NCI-H1694 (cell line): ENCODE data around the gene ABI3BP.
A peak's percentile ranks its signal among the peaks of the same experiment; 100 is the strongest.

Source experiments
- DNase-seq: peaks from one replicate; lab custom pipeline; 2025; lab: John Stamatoyannopoulos, UW

ABI3BP gene

DNA sequence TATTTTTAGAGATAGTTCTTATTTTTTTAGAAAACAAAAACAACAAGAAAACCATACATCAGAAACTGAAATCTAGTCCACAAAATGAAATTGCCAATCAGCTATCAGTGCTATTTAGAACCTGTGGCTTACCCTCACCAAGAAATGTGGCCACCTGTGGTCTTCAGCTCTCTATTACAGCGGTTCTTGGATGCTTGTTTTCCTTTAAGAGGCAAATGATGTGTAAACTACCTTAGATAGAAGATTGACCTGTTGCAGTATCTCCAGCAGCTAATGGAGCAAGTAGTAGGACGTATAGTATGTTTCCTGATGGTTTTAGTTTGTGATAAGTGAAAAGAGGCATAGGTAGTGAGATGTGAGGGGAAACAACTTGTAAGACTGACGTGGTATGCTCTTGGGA, 262.7 kb downstream of the ABI3BP start:
- no peak for DNase-seq

DNA sequence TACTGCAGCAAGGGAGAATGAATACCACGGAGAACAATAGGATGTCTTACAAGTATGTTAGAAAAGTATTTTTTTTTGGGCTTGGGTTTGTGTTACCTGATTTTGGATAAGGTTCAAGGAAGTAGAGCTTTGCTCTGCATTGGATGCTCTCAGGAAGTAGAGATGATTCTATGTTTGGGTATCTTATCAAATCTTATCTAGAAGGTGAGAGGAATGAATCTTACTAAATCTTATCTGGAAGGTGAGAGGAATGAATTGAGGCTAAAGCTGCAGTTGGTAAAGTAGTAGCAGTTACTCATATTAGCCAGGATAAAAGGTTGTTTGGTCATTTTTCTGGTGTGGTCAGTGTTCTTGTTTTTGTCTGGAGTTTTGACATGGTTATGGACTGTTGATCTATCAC, 266.5 kb downstream of the ABI3BP start:
- DNase-seq, result no peak

DNA sequence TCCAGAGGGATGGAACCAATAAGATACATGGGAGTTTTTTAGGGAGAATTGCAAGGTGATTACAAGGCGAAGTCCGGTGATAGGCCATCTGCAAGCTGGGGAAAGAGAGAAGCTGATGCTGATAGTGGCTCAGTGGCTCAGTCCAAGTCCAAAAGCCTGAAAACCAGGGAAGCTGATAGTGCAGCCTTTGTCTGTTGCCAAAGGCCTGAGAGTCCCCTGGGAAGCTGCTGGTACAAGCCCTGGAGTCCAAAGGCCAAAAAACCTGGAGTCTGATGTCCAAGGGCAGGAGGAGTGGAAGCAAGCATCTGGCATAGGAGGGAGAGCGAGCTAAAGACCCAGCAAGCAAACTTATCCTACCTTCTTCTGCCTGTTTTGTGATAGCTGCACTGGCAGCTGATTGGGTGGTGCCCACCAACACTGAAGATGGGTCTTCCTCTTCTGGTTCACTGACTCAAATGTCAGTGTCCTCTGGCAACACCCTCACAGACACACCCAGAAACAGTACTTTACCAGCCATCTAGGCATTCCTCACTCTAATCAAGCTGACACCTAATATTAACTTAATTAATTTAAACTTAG, 267.2 kb downstream of the ABI3BP start:
- DNase-seq, result no peak

DNA sequence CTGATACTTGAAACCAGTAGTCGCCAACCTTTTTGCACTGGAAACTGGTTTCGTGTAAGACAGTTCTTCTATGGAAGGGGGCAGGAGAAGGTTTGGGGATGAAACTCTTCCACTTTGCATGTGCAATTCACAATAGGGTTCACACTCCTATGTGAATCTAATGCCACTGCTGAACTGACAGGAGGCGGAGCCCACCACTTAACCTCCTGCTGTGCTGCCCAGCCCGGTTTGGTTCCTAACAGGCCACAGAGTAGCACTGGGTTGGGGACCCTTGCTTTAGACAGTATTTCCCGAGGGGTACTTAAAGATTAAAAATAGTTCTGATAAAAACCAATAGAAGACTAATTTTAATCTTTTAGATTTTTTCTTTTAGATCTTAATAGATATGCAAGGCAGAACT, 272.8 kb downstream of the ABI3BP start:
- DNase-seq, result no peak

DNA sequence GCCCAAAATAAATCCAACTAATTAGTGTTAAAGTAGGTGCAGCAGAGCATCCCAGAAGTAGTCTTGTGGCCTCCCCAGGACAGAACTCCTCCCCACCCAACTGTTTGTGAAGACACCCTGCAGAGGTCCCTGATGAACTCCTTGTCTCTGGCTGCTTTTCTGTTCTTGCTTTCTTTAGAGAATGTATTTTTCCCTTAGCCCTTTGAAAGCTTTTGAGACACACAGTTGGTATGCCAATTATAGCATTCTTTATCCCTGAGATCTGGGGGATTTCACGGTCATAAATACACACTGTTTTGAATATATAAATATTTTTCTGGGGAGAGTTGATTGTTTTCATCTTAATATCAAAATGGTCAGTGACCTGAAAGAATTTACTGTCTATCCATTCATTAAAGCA, 274.1 kb downstream of the ABI3BP start:
- no peak for DNase-seq

DNA sequence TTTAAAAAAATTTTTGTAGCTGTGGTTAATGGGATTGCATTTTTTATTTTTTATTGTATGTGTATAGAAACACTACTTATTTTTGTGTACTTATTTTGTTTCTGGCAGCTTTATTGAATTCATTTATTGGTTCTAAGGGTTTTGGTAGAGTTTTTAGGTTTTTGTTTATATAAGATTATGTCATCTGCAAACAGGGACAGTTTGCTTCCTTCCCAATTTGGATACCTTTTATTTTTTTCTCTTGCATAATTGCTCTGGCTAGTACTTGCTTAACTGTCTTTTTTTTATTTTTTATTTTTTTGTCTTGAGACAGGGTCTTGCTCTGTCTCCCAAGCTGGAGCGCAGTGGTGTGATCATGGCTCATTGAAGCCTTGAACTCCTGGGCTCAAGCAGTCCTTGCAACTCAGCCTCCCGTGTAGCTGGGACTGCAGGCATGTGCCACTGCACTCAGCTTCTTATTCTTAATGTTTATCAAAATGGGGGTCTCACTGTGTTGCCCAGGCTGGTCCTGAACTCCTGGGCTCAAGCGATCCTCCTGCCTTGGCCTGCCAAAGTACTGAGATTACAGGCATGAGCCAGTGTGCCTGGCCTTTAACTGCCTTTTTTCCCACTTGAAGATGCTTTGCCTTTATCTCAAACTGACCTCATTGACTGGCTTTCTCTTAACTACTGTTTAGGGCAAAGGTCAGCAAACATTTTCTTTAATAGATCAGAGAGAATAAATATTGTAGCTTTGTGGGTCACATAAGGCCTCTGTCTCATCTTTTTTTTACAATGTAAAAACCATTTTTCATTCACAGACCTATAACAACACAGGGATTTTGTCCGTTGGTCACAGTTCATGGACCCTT, 275.4 kb downstream of the ABI3BP start:
- DNase-seq, result no peak

DNA sequence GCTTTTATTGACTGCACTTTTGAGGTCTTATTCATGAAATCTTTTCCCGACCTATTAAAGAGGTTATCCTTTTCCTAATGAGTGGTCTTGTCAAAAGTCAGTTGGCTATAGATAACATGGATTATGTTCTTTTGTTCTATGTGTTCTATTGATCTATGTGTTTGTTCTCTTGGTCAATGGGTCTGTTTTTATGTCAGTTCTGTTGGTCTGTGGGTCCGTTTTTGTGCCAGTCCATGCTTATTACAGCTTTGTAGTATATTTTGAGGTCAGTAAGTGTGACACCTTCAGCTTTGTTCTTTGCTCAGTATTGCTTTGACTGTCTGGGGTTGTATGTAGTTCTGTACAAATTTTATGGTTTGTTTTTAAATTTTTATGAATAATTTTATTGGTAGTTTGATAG, 276.2 kb downstream of the ABI3BP start:
- no peak for DNase-seq

DNA sequence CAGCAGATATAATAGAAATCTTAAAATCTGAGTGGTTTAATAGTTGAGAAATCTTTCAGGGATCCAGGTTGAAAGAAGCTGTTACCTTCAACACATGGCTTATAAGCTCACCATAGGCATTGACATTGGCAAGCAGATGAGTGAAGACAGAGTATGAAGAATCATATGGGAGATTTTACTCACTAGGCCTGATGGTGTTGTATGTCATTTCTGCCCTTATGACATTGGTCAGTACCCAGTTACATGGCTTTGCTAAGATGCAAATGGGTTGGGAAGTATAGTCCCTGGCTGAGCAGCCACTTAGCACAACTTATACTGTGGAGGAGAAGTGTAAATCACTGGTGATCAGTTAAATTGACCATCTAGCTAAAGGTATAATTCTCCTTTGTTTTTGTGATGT, 278.0 kb downstream of the ABI3BP start:
- no peak for DNase-seq

DNA sequence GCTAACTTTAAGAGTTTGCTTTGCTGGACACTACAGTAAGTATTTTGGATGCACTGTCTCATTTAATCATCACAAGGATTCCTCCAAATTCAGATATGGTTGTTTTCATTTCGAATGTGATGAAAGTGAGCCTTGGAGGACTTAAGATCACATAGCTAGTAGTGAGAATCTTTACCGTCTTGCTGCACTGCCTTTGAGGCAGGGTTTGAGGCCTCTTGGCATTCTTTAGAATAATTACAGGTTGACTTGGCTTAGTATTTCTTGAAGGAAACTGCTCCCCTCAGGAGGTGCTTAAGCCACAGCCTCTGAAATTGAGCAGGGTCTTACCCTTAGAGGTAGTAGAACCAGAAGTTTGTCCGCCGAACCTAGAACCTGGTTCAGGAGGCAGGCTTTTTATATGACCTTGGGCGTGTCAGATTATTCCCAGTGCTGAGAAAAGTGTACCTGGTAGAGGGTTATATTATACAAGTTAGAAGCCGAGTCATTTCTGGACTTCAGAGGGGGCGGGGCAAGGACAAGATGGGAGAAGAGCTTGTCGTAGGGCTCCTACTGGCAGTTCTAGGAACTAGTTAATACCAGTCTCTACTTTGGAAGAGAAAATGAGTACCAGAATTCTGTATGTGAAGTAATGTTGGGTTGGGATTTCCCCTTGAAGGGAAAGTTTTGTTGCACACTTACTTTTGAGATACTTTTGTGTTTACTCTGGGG, 282.8 kb downstream of the ABI3BP start:
- no peak for DNase-seq

DNA sequence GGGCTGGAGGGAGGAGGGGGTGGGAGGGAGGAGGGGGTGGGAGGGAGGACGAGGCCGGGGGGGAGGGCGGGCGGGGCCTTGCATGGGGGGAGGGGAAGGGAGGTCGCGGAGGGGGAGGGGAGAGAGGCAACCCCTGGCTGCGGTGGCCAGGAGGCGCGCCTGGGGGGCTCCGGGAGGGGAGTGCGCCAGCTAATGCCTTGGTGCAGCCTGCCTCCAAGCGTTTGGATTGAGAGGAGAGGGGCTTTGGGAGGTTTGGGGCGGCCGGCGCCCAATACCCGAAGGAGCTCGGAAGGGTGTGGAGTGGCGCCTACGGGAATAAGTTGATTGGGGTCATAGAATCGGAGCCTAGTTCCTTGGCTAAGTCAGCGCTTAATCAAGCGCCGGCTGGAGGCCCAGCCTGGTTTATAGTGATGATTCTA, 283.4 kb downstream of the ABI3BP start:
- peak; percentile 21 for DNase-seq

DNA sequence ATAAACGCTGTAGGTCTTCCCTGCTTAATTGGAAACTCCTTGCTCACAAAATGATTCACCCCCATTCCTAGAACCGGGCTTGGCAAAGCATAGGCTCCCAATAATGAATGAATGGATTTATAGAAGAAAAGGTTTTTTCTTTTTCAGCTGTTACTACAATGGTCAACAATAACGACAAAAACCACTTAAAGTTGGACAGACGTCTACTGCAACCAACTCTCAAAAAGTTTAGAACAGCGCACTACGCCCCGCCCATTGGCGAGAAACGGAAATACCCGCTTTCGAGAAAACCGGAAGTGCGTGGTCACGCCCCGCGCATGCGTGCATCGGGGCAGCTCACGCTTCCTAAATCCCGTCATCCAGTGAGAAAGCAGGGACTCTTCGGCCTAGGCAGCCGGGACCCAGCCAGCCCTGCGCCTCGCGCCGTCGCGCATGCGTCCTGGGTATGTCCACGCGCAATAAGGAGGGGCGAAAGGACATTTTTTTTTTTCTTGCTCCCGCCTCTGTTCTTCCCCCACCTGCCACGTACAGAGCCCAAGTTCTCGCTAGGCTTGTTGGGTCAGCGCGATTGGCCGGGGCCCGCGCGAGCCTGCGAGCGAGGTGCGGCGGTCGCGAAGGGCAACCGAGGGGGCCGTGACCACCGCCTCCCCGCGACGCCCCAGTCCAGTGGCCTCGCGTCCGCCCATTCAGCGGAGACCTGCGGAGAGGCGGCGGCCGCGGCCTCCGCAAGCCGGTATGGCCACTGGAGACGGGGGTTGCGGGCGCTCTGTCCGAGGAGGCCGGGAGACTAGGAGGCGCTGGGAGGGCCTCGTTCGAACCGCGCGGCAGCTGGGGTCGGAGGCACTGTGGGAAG, 284.0 kb downstream of the ABI3BP start, which contains the start of gene TFG:
Gene TFG, plus strand, starts transcription at position 506 of the 853 bp plus-strand sequence. CDS start 4,192 bp downstream, outside the sequence.
- peak; percentile 98 for DNase-seq

DNA sequence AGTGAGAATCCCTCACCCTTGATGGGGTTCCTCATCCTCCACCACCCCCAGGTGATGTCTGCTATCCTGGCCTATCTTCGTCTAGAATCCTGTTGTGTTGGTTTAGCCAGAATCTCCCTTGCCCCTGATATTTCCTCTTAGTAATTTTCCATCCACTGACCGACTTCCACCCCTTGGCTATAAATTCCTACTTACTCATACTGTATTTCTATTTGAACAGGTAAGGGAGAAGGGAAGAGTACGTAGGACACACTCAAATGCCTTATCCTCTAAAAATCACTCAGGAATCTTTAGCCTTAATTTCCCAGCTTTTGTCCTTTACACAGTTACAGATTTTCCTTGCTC, 284.6 kb downstream of the ABI3BP start:
- no peak for DNase-seq

DNA sequence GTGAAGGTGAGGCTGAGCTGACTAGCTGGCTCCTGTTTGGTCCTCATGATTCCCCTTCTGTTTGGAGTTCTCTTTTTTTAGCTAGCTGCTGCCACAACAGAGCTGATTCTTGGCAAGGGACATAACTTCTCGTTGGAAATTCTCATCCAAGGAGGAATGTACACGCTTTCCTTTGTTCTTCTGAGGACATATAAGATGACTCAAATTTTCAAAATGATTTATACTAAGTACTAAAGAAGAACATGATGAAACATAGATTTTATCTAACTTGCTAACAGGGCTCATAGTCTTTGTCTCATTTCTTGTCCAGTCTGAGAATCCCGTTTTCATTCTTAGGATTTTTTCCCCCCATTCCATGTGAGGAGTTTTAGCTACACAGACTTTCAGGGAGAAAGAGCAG, 286.9 kb downstream of the ABI3BP start:
- no peak for DNase-seq

DNA sequence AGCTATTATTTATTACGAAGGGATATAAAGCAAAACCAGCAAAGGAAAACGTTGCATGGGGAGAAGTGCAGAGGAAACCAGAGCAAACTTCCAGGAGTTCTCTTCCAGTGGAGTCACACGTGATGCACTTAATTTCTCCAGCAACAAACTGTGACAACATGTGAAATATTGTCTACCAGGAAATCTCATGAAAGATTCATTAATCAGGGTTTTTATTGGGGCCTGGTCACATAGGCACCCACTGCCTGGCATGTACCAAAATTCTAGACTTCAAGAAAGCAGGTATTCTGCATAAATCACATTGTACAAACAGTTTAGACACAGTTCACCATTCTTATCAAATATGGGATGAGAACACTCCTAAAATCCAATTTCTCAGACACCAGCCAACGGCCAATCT, 289.4 kb downstream of the ABI3BP start:
- no peak for DNase-seq

DNA sequence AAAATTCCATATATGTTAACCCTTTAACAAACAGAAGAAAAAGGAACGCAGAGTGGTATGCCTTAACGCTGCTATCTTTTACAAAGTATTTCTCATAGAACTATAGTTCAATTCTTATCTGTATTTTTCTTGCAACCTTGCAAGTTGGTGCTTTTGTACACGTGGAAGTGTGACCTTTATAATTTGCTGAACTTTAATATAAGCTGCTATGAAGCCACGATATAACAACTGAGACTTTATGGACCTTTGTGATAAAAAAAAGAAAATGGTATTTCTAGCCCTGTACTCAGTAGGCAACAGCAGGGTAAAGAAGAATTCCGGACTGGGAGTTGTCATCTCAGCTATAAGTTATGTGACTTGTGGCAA, 290.3 kb downstream of the ABI3BP start:
- DNase-seq, result no peak

DNA sequence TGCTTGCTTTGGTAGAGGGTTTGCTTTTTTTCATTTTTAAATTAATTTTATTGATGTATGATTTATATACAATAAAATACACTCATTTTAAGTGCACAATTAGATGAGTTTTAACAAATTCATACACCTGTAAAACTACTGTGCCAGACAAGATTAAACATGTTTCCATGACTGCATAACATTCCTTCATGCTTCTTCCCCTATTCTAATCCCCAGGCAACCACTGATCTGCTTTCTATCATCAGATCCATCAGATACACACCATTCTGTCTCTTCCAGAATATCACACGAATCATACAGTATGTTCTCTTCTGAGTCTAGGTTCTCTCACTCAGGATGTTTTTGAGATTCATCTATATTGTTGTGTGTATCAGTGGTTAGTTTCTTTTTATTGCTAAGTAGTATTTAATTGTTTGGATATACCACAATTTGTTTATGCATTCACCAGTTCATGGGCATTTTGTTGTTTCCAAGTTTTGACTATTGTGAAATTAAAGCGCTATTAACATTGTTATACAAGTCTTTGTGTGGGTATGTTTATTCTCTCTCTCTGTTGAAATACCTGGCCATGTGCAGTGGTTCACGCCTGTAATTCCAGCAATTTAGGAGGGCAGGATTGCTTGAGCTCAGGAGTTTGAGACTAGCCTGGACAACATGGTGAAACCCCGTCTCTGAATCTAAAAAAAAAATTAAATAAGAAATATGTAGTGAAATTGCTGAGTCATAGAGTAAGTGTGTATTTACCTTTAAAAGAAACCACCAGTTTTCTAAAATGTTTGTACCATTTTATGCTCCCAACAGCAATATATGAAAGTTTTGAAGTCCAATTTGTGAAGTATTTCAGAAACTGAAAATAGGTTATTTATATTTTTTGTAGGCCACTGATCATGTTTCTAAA, 290.9 kb downstream of the ABI3BP start:
- DNase-seq, result no peak

DNA sequence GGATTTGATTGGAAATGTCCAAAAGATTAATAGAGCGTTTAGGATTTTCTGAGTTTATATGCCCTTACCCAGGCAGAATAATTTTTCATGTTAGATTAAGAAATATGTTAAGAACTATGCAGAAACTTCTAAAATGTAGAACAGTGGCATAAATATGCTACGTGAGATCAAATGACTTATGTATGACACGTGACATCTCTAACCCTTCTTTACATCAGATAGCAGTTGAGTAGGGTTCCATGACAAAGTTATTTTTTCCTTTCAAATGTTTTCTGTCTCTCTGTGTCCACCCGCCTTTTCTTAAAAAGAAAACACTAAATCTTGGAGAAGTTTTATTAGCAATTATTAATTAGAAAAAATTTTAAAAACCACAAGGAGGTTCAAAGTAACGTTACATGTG, 292.5 kb downstream of the ABI3BP start:
- no peak for DNase-seq
